Stimulated activated CD8-positive, alpha-beta memory T cell treated with anti-CD3 and anti-CD28 coated beads, Interleukin-4, amount 100 ng/mL, for 24 hours (primary cell): ENCODE results near the gene LCK.
"Not testable (repeated sequence)": the region's sequence is repeated elsewhere in the genome, so short reads cannot be mapped to it uniquely, and the experiment has no call there.

ENCODE experiments used
- DNase-seq: peaks from one replicate; pipeline ENCODE4 v3.0.0-alpha.2; 2020; ENCODE audit warnings: low read depth

Gene LCK

DNA sequence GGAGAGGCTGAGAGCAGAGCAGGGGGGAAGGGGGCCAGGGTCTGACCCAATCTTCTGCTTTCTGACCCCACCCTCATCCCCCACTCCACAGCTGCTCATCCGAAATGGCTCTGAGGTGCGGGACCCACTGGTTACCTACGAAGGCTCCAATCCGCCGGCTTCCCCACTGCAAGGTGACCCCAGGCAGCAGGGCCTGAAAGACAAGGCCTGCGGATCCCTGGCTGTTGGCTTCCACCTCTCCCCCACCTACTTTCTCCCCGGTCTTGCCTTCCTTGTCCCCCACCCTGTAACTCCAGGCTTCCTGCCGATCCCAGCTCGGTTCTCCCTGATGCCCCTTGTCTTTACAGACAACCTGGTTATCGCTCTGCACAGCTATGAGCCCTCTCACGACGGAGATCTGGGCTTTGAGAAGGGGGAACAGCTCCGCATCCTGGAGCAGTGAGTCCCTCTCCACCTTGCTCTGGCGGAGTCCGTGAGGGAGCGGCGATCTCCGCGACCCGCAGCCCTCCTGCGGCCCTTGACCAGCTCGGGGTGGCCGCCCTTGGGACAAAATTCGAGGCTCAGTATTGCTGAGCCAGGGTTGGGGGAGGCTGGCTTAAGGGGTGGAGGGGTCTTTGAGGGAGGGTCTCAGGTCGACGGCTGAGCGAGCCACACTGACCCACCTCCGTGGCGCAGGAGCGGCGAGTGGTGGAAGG is 23.7 kb downstream of the LCK start:
- no peak for DNase-seq

DNA sequence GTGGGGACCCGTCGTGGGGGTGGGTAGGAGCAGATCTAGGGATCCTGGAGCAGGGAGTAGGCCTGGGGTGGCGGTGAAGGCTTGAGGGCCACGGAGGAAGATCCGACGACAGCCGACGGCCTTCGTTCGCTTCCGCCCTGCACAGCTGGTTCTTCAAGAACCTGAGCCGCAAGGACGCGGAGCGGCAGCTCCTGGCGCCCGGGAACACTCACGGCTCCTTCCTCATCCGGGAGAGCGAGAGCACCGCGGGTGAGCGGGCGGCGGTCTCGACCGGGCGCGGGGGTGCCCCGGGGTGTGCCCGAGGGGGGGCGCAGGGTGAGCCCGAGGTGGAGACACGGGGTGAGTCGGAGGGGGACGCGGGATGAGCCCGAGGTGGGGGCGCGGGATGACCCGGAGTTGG is 24.4 kb downstream of the LCK start:
- DNase-seq: no peak

DNA sequence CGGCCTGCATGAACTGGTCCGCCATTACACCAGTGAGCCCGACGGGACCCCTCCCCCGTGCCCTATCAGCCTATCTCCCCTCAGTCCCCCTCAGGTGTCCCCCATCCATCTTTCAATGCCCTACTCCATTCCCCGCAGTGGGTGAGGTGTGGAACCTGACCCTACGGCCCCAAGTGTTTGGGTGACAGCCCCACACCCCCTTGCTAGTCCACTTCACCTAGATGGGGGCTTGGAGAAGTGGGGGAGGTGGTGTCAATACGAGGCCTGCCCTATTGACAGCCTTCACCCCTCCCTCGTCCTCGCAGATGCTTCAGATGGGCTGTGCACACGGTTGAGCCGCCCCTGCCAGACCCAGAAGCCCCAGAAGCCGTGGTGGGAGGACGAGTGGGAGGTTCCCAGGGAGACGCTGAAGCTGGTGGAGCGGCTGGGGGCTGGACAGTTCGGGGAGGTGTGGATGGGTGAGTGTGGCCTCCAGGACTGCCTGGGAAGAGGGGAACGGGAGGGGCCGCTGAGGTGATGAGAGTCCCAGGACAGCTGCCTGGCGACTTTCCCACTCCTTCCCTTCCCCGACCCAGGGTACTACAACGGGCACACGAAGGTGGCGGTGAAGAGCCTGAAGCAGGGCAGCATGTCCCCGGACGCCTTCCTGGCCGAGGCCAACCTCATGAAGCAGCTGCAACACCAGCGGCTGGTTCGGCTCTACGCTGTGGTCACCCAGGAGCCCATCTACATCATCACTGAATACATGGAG is 25.1 kb downstream of the LCK start:
- no peak for DNase-seq

DNA sequence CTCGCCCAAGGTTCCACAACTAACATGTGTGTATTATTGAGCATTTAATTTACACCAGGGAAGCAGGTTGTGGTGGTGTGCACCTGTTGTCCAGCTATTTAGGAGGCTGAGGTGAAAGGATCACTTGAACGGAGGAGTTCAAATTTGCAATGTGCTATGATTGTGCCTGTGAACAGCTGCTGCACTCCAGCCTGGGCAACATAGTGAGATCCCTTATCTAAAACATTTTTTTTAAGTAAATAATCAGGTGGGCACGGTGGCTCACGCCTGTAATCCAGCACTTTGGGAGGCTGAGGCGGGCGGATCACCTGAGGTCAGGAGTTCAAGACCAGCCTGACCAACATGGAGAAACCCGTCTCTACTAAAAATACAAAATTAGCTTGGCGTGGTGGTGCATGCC is 33.7 kb downstream of the LCK start:
- not testable (repeated sequence) for DNase-seq

DNA sequence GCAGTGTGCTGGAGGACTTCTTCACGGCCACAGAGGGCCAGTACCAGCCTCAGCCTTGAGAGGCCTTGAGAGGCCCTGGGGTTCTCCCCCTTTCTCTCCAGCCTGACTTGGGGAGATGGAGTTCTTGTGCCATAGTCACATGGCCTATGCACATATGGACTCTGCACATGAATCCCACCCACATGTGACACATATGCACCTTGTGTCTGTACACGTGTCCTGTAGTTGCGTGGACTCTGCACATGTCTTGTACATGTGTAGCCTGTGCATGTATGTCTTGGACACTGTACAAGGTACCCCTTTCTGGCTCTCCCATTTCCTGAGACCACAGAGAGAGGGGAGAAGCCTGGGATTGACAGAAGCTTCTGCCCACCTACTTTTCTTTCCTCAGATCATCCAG is 34.6 kb downstream of the LCK start:
- DNase-seq: no peak

DNA sequence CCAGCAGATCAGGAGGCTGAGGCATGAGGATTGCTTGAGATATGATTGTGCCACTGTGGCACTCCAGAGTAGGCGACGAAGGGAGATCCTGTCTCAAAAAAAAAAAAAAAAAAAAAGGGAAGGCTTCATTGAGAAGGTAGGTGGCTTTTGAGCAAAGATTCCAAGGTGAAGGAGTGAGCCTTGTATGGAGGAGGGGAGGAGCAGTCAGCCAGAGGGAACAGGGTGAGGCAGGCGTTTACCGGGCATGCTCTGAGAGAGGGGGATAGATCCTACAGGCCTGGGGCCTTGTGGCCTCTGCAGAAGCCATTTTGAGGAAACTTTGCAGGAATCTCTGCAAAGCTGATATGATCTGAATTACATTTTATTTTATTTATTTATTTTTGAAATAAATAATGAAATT is 35.7 kb downstream of the LCK start:
- no peak for DNase-seq

DNA sequence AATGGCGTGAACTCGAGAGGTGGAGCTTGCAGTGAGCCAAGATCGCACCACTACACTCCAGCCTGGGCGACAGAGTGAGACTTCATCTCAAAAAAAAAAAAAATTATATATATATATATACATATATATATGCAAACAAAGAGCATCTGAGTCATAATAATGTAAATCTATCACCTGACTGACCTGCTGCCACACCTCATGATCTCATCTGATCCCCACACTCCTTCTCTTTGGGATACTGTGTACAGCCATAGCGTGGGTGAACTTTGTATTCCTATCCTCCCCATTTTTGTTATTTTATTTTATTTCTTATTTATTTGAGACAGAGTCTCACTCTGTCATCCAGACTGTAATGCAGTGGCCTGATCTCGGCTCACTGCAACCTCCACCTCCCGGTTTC is 38.2 kb downstream of the LCK start:
- no peak for DNase-seq

DNA sequence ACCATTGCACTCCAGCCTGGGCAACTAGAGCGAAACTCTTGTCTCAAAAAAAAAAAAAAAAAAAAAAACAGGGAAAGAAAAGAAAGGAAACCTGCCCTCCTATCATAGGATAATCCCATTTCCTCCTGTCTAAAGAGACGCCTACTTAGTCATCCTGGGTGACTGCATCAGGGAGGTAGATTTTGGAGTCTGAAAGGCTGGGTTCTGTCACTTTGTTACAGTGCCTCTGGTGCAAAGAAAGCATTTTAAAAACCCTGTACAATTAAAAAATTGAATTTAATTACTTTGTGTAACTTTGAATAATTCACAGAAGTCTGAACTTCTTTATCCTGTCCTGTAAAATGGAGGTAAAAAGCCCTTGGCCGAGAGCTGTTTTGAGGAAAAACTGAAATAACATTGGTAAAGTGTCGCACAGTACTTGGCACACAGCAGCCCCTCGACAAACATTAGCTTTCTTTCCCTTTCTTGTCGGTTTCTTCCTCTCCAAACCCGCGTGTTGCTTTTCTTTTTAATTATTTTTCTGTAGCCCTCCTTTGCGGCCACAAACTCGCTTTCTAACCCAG is 40.2 kb downstream of the LCK start:
- DNase-seq: no peak

DNA sequence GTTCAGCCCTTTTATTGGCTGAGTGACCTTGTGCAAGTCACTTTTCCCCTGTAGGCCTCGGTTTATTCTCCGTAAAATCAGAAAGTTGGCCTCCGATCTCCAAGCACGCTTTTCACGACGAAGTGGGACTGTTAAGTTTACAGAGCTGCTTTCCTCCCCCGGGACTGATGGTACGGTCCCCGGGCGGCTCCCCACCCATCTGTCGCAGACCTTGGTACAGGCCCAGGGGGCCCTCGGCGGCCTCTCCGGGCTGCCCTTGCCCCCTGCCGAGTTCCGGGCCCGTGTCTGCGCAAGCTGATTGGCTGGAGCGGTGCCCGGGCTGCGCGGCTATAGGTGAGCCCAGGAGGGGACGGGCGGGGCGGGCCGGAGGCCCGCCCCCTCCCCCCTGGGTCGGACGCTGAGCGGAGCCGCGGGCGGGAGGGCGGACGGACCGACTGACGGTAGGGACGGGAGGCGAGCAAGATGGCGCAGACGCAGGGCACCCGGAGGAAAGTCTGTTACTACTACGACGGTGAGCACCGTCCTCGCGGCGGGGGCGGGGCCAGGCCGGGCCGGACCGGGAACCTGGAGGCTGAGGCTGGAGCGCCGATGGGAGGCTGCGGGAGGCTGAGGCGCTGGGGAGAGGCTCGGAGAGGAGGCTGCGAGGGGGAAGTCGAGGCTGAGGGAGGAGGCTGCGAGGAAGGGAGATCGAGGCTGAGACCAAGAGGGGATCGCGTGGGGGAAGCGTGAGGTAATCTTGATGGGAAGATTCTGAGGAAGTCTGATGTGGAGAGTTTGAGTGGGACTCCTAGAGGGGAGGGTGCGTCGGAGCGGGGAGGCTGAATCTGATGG is 40.9 kb downstream of the LCK start, which contains the start of gene HDAC1:
TSS of gene HDAC1 (plus strand) at position 376 of the 831 bp plus-strand sequence. CDS start at position 463, 87 bp downstream.
- DNase-seq: peak; percentile 95

DNA sequence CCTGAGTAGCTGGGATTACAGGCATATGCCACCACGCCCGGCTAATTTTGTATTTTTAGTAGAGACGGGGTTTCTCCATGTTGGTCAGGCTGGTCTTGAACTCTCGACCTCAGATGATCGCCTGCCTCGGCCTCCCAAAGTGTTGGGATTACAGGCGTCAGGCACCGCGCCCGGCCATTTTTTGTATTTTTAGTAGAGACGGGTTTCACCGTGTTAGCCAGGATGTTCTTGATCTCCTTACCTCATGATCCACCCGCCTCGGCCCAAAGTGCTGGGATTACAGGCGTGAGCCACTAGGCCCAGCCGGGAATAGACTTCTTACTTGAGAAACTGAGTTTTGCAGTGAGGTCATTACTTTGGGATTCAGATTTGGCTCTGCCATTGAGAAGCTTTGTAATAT is 47.1 kb downstream of the LCK start:
- not testable (repeated sequence) for DNase-seq

DNA sequence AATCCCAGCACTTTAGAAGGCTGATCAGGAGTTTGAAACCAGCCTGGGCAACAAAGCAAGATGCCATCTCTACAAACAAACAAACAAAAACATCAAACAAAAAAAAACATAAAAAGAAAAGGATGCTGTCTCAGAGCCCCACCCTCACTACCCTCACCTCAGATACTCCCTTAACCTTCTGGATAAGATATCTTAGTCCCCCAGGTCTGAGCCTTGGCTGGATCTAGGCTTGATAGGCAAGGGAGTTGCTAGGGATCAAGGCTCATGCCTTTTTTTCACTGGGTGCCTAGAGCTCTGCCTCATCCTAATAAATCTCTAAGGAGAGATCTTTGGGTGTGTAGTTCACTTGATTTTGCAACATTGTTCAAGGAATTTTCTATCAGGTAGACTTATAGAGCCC is 48.3 kb downstream of the LCK start:
- DNase-seq: no peak

DNA sequence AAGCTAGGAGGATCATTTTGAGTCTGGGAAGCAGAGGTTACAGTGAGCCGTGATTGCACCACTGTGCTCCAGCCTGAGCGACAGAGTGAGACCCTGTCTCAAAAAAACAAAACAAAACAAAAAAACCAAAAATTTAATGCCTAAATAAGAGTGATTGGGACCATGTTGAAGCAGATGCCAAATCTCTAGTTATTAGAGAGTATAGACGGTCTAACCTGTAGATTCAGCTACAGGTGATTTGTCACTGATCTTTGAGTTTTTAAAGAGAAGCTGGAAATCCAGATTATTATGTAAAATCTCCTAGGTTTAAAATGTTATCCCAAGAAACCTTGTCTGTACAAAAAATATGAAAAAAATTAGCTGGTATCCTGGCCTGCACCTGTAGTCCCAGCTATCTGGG is 52.3 kb downstream of the LCK start:
- DNase-seq: no peak

DNA sequence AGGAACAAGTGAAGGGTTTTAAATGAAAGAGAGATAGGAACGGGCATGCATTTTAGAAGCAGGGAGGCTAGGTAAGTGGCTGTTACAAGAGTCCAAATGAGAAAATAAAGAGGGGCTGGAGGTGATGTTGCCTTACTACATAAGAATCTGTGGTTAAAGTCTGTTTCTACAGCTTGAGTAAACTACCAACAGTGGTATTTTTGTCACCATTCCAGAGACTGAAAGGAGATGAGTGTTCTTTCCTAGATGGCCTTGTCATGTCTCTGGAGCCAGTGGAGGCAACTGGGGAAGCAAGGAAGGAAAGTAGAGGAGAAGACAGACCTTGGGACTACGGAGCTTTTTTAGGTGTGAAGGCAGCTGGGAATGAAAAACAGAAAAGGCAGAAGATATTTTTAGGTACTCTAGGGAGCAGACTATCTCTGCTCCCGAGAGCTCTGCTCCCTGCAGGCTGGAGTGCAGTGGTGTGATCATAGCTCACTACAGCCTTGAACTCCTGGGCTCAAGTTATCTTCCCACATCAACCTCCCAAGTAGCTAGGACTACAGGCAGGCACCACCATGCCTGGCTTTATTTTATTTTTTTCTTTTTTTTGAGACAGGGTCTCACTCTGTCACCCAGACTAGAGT is 53.0 kb downstream of the LCK start:
- no peak for DNase-seq

DNA sequence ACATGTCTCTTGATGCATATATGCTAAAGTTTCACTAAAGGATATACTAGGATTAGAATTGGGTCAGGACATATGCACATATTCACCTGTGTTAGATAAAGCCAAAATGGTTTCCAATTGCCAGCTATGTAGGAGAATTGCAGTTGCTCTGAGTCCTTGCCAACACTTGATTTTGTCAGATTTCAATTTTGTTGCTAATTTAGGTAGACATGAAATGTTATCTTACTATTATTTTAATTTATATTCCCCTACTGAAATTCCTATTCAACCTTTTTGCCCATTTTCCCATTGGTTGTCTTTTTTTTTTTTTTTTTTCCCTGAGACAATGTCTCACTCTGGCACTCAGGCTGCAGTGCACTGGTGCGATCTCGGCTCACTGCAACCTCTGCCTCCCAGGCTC is 54.2 kb downstream of the LCK start:
- no peak for DNase-seq

DNA sequence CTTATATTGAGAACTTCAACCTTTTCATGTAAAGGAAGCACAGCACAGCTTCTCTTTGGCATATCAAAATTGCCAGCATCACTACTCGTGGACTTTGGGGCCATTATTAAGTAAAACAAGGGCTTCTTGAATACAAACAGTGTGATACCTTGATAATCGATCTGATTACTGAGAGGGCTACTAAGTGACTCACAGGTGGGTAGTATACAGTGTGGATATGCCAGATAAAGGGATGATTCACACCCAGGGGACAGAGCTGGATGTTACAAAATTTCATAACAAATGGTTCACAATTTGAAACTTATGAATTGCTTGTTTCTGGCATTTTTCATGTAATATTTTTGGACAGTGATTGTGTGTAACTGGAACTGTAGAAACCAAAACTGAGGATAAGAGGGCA is 56.3 kb downstream of the LCK start:
- DNase-seq: no peak

DNA sequence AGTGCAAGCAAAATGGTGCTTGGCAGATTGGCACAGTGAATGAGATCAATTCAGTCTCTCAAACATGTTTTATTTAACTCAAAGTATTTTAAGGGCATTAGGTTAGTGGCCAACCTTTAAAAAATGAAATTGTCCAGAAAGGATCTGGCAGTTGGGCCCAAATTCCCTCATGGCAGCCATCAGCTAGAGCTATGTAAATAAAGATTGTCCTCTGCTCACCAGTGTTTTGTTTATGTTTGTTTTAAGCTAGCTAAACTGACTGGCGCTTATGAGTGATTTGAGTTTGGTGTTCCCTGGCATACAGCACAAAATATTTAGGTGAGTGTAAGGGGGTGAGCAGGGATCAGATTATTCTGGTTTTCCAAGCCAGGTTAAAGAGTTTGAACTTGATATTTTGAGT is 58.9 kb downstream of the LCK start:
- no peak for DNase-seq

DNA sequence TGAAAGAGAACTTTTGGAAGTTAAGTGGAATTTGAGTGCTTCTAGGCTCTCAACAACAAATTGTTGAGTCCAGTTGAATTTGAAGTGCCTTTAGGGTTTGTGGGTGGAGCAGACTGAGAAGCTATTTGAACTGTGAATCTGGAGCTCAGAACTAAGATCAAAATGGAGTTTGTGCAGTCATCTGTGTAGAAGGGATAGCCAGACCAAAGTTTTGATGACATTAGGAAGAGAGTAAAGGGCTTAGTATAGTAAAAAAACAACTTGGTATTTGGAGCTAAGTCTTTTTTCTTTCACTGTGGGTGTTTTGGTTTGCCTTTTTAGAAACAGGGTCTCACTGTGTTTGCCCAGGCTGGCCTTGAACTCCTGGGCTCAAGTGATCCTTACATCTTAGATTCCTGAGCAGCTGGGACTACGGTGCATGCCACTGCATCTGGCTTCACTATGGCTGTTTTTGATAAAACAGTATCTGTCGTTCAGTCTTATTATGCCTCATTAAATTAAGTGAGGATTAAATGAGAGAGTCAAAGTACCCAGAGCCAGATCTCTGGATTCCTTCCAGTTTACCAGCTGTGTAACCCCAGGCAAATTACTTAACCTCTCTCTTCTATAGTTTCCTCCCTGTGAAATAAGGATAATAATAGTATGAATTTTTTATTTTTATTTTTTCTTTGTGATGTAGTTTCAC is 60.8 kb downstream of the LCK start:
- no peak for DNase-seq

DNA sequence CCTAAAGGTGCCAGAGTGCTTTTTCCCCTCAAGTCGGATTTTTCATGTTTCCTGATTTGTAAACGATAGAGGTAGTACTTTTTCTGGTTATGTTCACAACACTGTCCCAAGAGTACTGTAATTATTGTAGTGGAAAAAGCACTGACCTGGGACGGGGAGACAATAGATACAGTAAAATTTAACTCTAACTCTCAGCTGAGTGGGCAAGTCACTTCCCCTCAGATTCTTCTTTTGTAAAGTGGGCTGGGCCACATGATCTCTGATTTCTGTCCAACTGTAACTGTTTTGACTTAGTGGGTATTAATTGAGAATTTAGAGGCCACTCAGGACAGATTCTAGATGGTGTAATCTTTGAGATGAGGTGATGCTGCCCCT is 65.8 kb downstream of the LCK start:
- DNase-seq: no peak

DNA sequence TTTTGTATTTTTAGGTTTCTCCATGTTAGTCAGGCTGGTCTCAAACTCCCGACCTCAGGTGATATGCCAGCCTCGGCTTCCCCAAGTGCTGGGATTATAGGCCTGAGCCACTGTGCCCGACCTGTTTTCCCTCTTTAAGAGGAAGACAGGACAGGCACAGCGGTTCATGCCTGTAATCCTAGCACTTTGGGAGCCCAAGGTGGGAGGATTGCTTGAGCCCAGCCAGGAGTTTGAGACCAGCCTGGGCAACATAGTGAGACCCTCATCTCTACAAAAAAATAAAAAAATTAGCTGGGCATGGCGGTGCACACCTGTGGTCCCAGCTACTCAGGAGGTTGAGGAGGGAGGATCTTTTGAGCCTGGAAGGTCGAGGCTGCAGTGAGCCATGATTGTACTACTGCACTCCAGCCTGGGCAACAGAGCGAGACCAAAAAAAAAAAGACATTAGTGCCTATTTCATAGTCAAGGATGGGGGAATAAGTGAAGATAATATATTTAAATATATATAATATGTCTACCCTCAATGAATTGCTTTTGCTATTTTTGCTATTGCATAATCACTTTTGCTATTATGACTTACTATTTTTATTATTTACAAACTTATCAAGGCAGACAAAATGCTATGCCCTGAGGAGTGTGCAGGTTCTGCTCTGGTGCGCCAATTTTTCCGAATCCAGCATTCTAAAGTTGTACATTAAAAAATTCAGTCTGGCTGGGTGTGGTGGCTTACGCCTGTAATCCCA is 67.2 kb downstream of the LCK start:
- DNase-seq: no peak

DNA sequence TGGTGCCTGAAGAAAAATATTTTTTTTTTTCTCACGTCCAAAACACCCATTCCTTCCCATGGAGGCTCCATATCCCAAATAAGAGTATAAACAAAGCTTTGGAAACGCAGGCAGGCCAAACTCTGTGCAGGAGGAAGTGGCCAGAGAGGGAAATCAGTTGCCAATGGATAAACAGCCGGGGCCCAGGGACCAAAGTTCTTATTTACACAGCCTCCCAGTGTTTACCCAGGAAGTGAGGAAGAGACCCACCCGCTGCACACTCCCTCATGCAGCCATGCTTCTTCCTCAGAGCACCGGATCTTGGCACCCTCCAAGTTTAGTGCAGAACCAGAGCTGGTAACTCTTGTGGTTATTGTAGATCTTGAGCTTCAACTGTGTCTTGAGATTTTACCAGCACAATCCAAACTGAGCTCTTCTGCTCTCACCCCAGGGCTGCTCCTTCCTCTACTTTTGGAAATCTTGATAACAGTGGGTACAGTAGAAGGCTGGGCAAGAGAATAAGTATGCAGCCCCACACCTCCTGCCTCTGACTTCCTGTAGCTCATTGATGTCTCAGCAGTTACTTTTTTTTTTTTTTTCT is 70.7 kb downstream of the LCK start:
- DNase-seq: no peak
